Retinal pigment epithelial cell (primary cell): Measurements from ENCODE around the gene MAP3K1.

Experiments used
- DNase-seq: peaks from one replicate; pipeline ENCODE4 v3.0.0-alpha.2; 2010; ENCODE audit warnings: low read depth
- H3K4me3 ChIP-seq: 2 replicates; pipeline ENCODE4 v1.5.1; 2011; ENCODE audit warnings: mild to moderate bottlenecking, low read length, control low read depth, moderate library complexity
- TF ChIP-seq, protein P1 (sequence below): conservative IDR thresholded peaks from 2 replicates; pipeline ENCODE4 v1.5.1; 2011; ENCODE audit warnings: low read depth, low read length, control low read depth, inconsistent platforms

Gene MAP3K1

GRCh38 chr5:56900858-56901578 is 85.7 kb downstream of the MAP3K1 start:
- H3K4me3 ChIP-seq = no peak overlapping the region
- DNase-seq = no peak
- TF ChIP-seq, protein P1, sequence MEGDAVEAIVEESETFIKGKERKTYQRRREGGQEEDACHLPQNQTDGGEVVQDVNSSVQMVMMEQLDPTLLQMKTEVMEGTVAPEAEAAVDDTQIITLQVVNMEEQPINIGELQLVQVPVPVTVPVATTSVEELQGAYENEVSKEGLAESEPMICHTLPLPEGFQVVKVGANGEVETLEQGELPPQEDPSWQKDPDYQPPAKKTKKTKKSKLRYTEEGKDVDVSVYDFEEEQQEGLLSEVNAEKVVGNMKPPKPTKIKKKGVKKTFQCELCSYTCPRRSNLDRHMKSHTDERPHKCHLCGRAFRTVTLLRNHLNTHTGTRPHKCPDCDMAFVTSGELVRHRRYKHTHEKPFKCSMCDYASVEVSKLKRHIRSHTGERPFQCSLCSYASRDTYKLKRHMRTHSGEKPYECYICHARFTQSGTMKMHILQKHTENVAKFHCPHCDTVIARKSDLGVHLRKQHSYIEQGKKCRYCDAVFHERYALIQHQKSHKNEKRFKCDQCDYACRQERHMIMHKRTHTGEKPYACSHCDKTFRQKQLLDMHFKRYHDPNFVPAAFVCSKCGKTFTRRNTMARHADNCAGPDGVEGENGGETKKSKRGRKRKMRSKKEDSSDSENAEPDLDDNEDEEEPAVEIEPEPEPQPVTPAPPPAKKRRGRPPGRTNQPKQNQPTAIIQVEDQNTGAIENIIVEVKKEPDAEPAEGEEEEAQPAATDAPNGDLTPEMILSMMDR = peak; percentile 70

DNA sequence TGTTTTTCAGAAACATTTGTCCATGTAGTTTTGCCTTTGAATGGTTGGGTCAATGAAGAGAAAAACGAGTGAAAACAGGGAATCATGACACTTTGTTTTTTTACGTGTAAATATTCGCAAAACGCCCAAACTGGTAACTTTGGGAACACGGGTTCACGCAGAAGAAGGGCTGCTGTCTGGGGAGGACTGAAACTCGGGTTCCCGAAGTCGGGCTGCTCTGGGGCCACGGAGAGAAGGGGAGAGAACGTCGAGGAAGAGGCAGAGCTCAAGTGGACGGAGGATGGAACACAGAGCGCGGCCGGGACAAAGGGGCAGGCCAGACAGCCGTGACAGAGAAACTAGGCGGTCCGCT is 93.6 kb downstream of the MAP3K1 start:
- no peak for DNase-seq
- TF ChIP-seq, protein P1 = no peak
- H3K4me3 ChIP-seq = peak overlapping the region; percentile 64

- DNase-seq = peak; percentile 89
- TF ChIP-seq, protein P1 = no peak
- peak within 1 kb of the TSS; percentile 84 for H3K4me3 ChIP-seq
Measured at GRCh38 chr5:56909294-56910209, 94.2 kb downstream of the MAP3K1 start, which contains the start of gene SETD9. Gene SETD9 (plus strand): TSS chr5:56909596. CDS start chr5:56909646, 50 bp downstream.

GRCh38 chr5:56910210-56910965 is 95.0 kb downstream of the MAP3K1 start:
- DNase-seq = no peak
- peak overlapping the region; percentile 84 for H3K4me3 ChIP-seq
- TF ChIP-seq, protein P1 = no peak

DNA sequence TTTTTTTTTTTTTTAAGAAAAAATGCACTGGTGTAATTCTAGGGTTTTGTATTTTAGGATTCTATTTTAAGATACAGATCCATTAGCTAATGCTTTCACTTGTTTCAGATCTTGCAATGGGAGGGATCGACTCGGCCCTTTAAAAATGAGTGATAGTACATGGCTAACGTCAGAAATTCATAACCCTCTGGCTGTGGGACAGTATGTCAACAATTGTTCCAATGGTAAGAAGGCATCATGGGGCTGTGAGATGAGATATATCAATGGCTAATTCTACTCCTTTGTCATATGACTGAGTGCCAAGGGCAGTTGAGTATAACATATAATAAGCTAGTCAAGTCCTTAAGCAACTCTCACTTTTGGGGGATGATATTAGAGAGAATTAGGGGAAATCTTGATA is 98.4 kb downstream of the MAP3K1 start:
- TF ChIP-seq, protein P1 = no peak
- H3K4me3 ChIP-seq = no peak overlapping the region
- DNase-seq = no peak

GRCh38 chr5:56914678-56915077 is 99.3 kb downstream of the MAP3K1 start:
- no peak overlapping the region for H3K4me3 ChIP-seq
- no peak for DNase-seq
- TF ChIP-seq, protein P1 = no peak
